ENCODE data around the gene HTT. TPM values are rescaled to one million over a fixed set of nuclear protein-coding genes. Genes with fewer than 3 reads are reported as not detected.
"Not testable (repeated sequence)": the region's sequence is repeated elsewhere in the genome, so short reads cannot be mapped to it uniquely, and the experiment has no call there.

Gene HTT
- total RNA-seq, 4 donors from 2014 or later, result 49.6 to 155 (median 83.1) TPM

- Histone ChIP-seq H3K27ac (no peak overlapping the region), H3K36me3 (peaks cover 1 to 6% of the 10 kb centered on the region in 2 donors), H3K4me1 (peaks cover 13 to 23% of the 10 kb centered on the region in 2 donors), H3K4me3 (replicated peaks in 1 of 3) (no peak overlapping the region), H3K9me3 (no peaks in the 10 kb centered on the region), H3K27me3 (no peaks in the 10 kb centered on the region)
- TF ChIP-seq CTCF (IDR thresholded peaks at IDR 0.05) (no peak), POLR2A (IDR thresholded peaks at IDR 0.05) (no peak)
- 84 to 91% methylated on average over 2 of the region's 2 CpGs for WGBS, 2 donors
- intact Hi-C loops (cut with DNase I), result no loop called here
- no peak for DNase-seq
Measured at GRCh38 chr4:3137908-3138307, 63.4 kb downstream of the HTT start.

DNA sequence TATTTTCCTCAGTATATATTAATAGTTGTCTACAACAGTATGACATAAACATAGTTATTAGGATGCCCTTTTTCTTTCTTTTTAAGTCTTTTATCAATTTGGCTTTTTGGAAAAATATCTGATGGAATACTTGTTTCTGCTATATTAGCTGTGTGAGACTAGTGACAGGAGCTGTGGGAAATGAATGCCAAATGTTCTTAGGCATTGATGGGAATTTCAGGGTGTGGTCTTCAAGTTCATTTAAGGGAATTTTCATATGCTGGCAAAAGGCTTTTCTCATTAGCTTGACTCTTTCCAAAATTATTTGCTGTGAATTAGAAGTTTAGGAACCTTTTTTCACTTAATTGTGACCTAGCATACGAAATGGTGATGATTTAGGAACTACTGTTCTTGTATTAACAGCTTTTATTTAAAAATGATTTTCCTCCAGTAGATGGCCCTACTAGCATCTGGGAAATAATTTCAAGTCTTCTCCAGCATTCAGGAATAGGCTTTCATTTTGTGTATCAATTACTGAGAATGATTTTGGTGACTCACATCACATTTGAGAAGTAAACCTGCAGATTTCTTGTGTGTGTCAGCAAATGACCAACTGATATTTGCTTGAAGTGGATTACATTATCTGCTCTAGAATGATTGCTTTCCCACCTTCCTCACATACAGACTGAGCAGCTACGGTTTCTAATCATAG is 70.9 kb downstream of the HTT start:
- intact Hi-C loops (cut with DNase I), result no loop called here
- no peaks in the 10 kb centered on the region for H3K27me3 ChIP-seq
- no peak overlapping the region for H3K4me3 ChIP-seq (replicated peaks in 1 of 3)
- DNase-seq, result no peak
- no peaks in the 10 kb centered on the region for H3K9me3 ChIP-seq
- no peak overlapping the region for H3K27ac ChIP-seq
- WGBS, 2 donors, result 88 to 92% methylated on average over 2 of the region's 2 CpGs
- H3K4me1 ChIP-seq, result no peaks in the 10 kb centered on the region
- H3K36me3 ChIP-seq, result peaks cover 29 to 32% of the 10 kb centered on the region in 2 donors
- TF ChIP-seq CTCF (IDR thresholded peaks at IDR 0.05), result peak in 1 of 6 experiments; percentile 5
- TF ChIP-seq POLR2A (IDR thresholded peaks at IDR 0.05), result no peak

GRCh38 chr4:3148926-3149325 is 74.4 kb downstream of the HTT start:
- Histone ChIP-seq H3K27me3 (no peaks in the 10 kb centered on the region), H3K36me3 (peaks cover 29 to 40% of the 10 kb centered on the region in 2 donors), H3K9me3 (no peaks in the 10 kb centered on the region), H3K4me1 (no peaks in the 10 kb centered on the region), H3K27ac (no peak overlapping the region), H3K4me3 (replicated peaks in 1 of 3) (no peak overlapping the region)
- TF ChIP-seq POLR2A (IDR thresholded peaks at IDR 0.05), result no peak
- intact Hi-C loops (cut with DNase I), result no loop called here
- DNase-seq, result no peak

GRCh38 chr4:3151238-3151637 is 76.8 kb downstream of the HTT start:
- WGBS, 2 donors, result 76 to 95% methylated on average over 1 of the region's 1 CpG
- H3K27me3 ChIP-seq; DNase-seq; H3K4me3 ChIP-seq (replicated peaks in 1 of 3); H3K27ac ChIP-seq; intact Hi-C loops (cut with DNase I); H3K9me3 ChIP-seq; H3K4me1 ChIP-seq: not testable (repeated sequence)
- peaks cover 35 to 41% of the 10 kb centered on the region in 2 donors for H3K36me3 ChIP-seq

DNA sequence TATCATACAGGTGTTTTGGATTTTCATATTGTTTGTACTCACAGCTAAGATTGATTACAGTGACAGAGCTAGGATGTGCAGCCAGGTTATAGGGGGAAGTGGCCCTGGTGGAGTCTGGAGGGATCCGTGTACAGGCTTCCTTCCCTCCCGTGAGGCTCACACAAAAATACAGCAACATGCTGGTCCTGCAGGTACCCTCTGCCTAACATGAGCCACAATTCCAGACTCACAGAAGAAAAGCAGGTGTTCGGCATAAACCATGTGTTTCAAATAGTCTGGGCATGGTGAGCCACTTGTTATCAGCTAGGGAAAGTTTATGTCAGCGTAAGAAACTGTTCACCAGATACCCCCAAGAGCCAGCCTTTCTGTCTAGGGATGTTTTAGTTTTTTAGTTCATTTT is 82.9 kb downstream of the HTT start:
- Histone ChIP-seq H3K4me3 (replicated peaks in 1 of 3) (no peak overlapping the region), H3K36me3 (peaks cover 26 to 29% of the 10 kb centered on the region in 2 donors), H3K9me3 (no peaks in the 10 kb centered on the region), H3K4me1 (no peaks in the 10 kb centered on the region), H3K27ac (no peak overlapping the region), H3K27me3 (no peaks in the 10 kb centered on the region)
- WGBS, 2 donors, result 96% methylated on average over 4 of the region's 4 CpGs
- intact Hi-C loops (cut with DNase I), result no loop called here
- TF ChIP-seq POLR2A (IDR thresholded peaks at IDR 0.05) (no peak), CTCF (IDR thresholded peaks at IDR 0.05) (no peak)
- no peak for DNase-seq

GRCh38 chr4:3158841-3159240 is 84.4 kb downstream of the HTT start:
- Histone ChIP-seq H3K36me3 (peaks cover 21 to 29% of the 10 kb centered on the region in 2 donors), H3K4me3 (replicated peaks in 1 of 3) (no peak overlapping the region), H3K9me3 (no peaks in the 10 kb centered on the region), H3K27ac (no peak overlapping the region), H3K4me1 (no peaks in the 10 kb centered on the region), H3K27me3 (no peaks in the 10 kb centered on the region)
- TF ChIP-seq CTCF (IDR thresholded peaks at IDR 0.05) (no peak), POLR2A (IDR thresholded peaks at IDR 0.05) (no peak)
- DNase-seq, result peak; percentile 53 to 61
- WGBS, 2 donors, result 57 to 68% methylated on average over 7 of the region's 7 CpGs
- intact Hi-C loops (cut with DNase I), result no loop called here
